ENCODE measurements around the gene ALPI. TPM values are rescaled to one million over a fixed set of nuclear protein-coding genes. Genes with fewer than 3 reads are reported as not detected.

ALPI gene
- total and polyA plus RNA-seq, 2 donors (not counting 1 experiment from before 2014, with no cell fraction given), result not detected

DNA sequence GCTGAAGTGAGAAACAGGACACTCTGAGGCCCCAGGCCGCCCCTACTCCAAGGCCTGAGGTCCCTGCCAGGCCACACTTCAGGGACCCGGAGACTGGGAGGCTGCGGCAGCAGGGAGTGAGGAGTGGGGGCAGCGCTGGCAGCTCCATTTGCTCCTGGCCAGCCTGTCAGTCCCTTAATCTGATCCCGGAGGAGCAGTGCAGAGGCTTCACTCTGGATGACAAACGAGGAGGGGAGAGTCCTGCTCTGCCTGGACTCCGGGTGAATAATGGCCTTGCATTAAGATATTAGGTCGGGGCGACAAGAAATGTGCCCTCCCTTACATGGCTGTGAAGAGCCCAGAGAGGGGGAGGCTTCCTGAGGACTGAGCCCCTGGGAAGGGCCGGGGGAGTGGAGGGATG lies 49.9 kb downstream of the ALPI start:
- H3K9me3 Mint-ChIP-seq (ENCODE audit: insufficient read depth), result no peaks in the 10 kb centered on the region
- H3K4me2 ChIP-seq (replicated peaks; ENCODE audit: low read depth, low read length, poor library complexity, severe bottlenecking), result no peak overlapping the region
- intact Hi-C loops (cut with micrococcal nuclease), result no loop called here
- no peak overlapping the region for H3K27ac ChIP-seq (ENCODE audit: low read length in 2 of 2)
- peaks cover 3 to 11% of the 10 kb centered on the region in 2 donors for H3K4me1 ChIP-seq (ENCODE audit: control insufficient read depth in 2 of 2, insufficient read depth in 2 of 2, low read length in 2 of 2)
- no peaks in the 10 kb centered on the region for H3K36me3 ChIP-seq (replicated peaks in 1 of 2; ENCODE audit: control extremely low read depth in 1 of 2, control insufficient read depth in 1 of 2, extremely low read depth in 1 of 2, insufficient read depth in 2 of 2, low read length in 1 of 2)
- H2AFZ ChIP-seq (ENCODE audit: insufficient read depth, low read depth, low read length, poor library complexity, severe bottlenecking), result no peak overlapping the region
- no peaks in the 10 kb centered on the region for H3K79me2 ChIP-seq (ENCODE audit: control insufficient read depth, insufficient read depth, low read length)
- no peak for TF ChIP-seq CTCF (IDR thresholded peaks at IDR 0.05)
- TF ChIP-seq EZH2 (IDR thresholded peaks at IDR 0.05; ENCODE audit: borderline replicate concordance, insufficient read depth, low read depth, low read length, poor library complexity, severe bottlenecking), result no peak
- ChIA-PET POLR2A (no interaction called here), CTCF (no interaction called here)
- no peaks in the 10 kb centered on the region for H3K9me3 ChIP-seq (ENCODE audit: control extremely low read depth in 1 of 3, control insufficient read depth in 2 of 3, insufficient read depth in 1 of 3, low read length in 2 of 3)
- H3K27me3 Mint-ChIP-seq, result peaks cover 30% of the 10 kb centered on the region
- ATAC-seq (ENCODE audit: low read depth), result no peak
- no peak overlapping the region for H3K4me3 Mint-ChIP-seq
- no peak overlapping the region for H3K9ac ChIP-seq (ENCODE audit: low read length)
- H3K27ac Mint-ChIP-seq, result no peak overlapping the region
- peaks cover 0 to 39% (median 7%) of the 10 kb centered on the region in 4 experiments for H3K27me3 ChIP-seq (replicated peaks in 1 of 4; ENCODE audit: control extremely low read depth in 1 of 4, control insufficient read depth in 3 of 4, insufficient read depth in 4 of 4, low read length in 3 of 4)
- H3K4me1 Mint-ChIP-seq, result peaks cover 14% of the 10 kb centered on the region
- no peak for DNase-seq
- no peak overlapping the region for H3K4me3 ChIP-seq (ENCODE audit: control extremely low read depth in 1 of 5, extremely low read depth in 1 of 5, insufficient read depth in 1 of 5, low read depth in 2 of 5, low read length in 4 of 5)
- H4K20me1 ChIP-seq (ENCODE audit: control insufficient read depth, insufficient read depth, low read length, poor library complexity, severe bottlenecking), result no peaks in the 10 kb centered on the region
- 53% methylated on average over 10 of the region's 10 CpGs for WGBS (ENCODE audit: insufficient coverage)

- intact Hi-C loops (cut with micrococcal nuclease), result no loop called here
- ATAC-seq (ENCODE audit: low read depth) (no peak), DNase-seq (no peak)
- H3K27me3 Mint-ChIP-seq, result peaks cover 27% of the 10 kb centered on the region
- no peak for TF ChIP-seq CTCF (IDR thresholded peaks at IDR 0.05)
- no peak for TF ChIP-seq EZH2 (IDR thresholded peaks at IDR 0.05; ENCODE audit: borderline replicate concordance, insufficient read depth, low read depth, low read length, poor library complexity, severe bottlenecking)
- Histone ChIP-seq H2AFZ (ENCODE audit: insufficient read depth, low read depth, low read length, poor library complexity, severe bottlenecking) (no peak overlapping the region), H4K20me1 (ENCODE audit: control insufficient read depth, insufficient read depth, low read length, poor library complexity, severe bottlenecking) (no peaks in the 10 kb centered on the region), H3K9me3 (ENCODE audit: control extremely low read depth in 1 of 3, control insufficient read depth in 2 of 3, insufficient read depth in 1 of 3, low read length in 2 of 3) (no peaks in the 10 kb centered on the region), H3K27me3 (replicated peaks in 1 of 4; ENCODE audit: control extremely low read depth in 1 of 4, control insufficient read depth in 3 of 4, insufficient read depth in 4 of 4, low read length in 3 of 4) (peaks cover 0 to 32% (median 7%) of the 10 kb centered on the region in 4 experiments), H3K36me3 (replicated peaks in 1 of 2; ENCODE audit: control extremely low read depth in 1 of 2, control insufficient read depth in 1 of 2, extremely low read depth in 1 of 2, insufficient read depth in 2 of 2, low read length in 1 of 2) (no peaks in the 10 kb centered on the region), H3K9ac (ENCODE audit: low read length) (no peak overlapping the region), H3K79me2 (ENCODE audit: control insufficient read depth, insufficient read depth, low read length) (no peaks in the 10 kb centered on the region), H3K4me1 (ENCODE audit: control insufficient read depth in 2 of 2, insufficient read depth in 2 of 2, low read length in 2 of 2) (peaks cover 3 to 11% of the 10 kb centered on the region in 2 donors), H3K27ac (ENCODE audit: low read length in 2 of 2) (no peak overlapping the region), H3K4me2 (replicated peaks; ENCODE audit: low read depth, low read length, poor library complexity, severe bottlenecking) (no peak overlapping the region), H3K4me3 (ENCODE audit: control extremely low read depth in 1 of 5, extremely low read depth in 1 of 5, insufficient read depth in 1 of 5, low read depth in 2 of 5, low read length in 4 of 5) (no peak overlapping the region)
- ChIA-PET CTCF (no interaction called here), POLR2A (no interaction called here)
- no peak overlapping the region for H3K27ac Mint-ChIP-seq
- H3K4me3 Mint-ChIP-seq, result no peak overlapping the region
- H3K9me3 Mint-ChIP-seq (ENCODE audit: insufficient read depth), result no peaks in the 10 kb centered on the region
- 89% methylated on average over 3 of the region's 4 CpGs for WGBS (ENCODE audit: insufficient coverage)
- peaks cover 14% of the 10 kb centered on the region for H3K4me1 Mint-ChIP-seq
Measured at GRCh38 chr2:232506709-232507108, 50.8 kb downstream of the ALPI start.

Data from B cell (primary cell).